Kidney (tissue), 14 donors: ENCODE results near the gene GRIP2. TPM values are rescaled to one million over a fixed set of nuclear protein-coding genes. Genes with fewer than 3 reads are reported as not detected.

ENCODE experiments used
- DNase-seq, 5 donors: peaks; one replicate each; pipeline ENCODE4 v3.0.0-alpha.2; 2013 to 2020
- FAIRE-seq: peaks from 2 replicates; lab custom pipeline; 2012; peaks lifted over from hg19 to GRCh38; lab: Jason Lieb, UNC
- H3K27ac ChIP-seq, 2 donors: one replicate each; pipeline ENCODE4 v1.7.0; 2013; ENCODE audit warnings: low read depth in 2 of 2, low read length in 2 of 2, inconsistent platforms in 1 of 2
- H3K27me3 ChIP-seq: one replicate; pipeline ENCODE4 v1.7.1; 2013; ENCODE audit warnings: low read length, inconsistent platforms; ENCODE audit not compliant: control insufficient read depth, insufficient read depth
- H3K36me3 ChIP-seq, 3 donors: one replicate each; pipeline versions ENCODE4 v1.7.0 to v1.7.1; 2013; ENCODE audit warnings: low read length in 3 of 3, control low read depth in 1 of 3, inconsistent platforms in 1 of 3; ENCODE audit not compliant: insufficient read depth in 3 of 3, control insufficient read depth in 2 of 3
- H3K4me1 ChIP-seq, 3 donors: one replicate each; pipeline versions ENCODE4 v1.7.0 to v1.7.1; 2013; ENCODE audit warnings: low read length in 3 of 3, inconsistent platforms in 1 of 3, low read depth in 1 of 3; ENCODE audit not compliant: control insufficient read depth in 2 of 3, insufficient read depth in 2 of 3
- H3K4me3 ChIP-seq, 3 donors: one replicate each; pipeline versions ENCODE4 v1.7.0 to v1.8.1; 2013; ENCODE audit warnings: low read length in 3 of 3, control low read depth in 1 of 3, inconsistent platforms in 1 of 3
- H3K9ac ChIP-seq, 3 donors: one replicate each; pipeline versions ENCODE4 v1.7.0 to v1.7.1; 2013; ENCODE audit warnings: low read length in 3 of 3, control low read depth in 1 of 3, inconsistent platforms in 1 of 3
- H3K9me3 ChIP-seq, 3 donors: one replicate each; pipeline versions ENCODE4 v1.7.0 to v1.7.1; 2013; ENCODE audit warnings: low read length in 3 of 3, control low read depth in 1 of 3, inconsistent platforms in 1 of 3; ENCODE audit not compliant: control insufficient read depth in 2 of 3, insufficient read depth in 1 of 3
- intact Hi-C: fragments of 100-400 bp; cut with DNase I; formaldehyde crosslinking; loops from one replicate; pipeline ENCODE4 v1.11.1; 2022
- polyA plus RNA-seq: library from polyadenylated mRNA; stranded (reverse); fragments of 350-450 nt; fragmentation: Illumina TruSeq; extraction: RNeasy Lipid Tissue Mini Kit (QIAGEN cat#74804); gene quantifications from one replicate; pipeline ENCODE4 v1.2.3, GENCODE V29; 2014; ENCODE audit warnings: low read depth, low replicate concordance; ENCODE audit not compliant: insufficient read depth
- total RNA-seq: library from RNA; stranded (reverse); fragmentation: NEBNext Ultra II Directional; extraction: Animal tissue kit (Norgen Biotek cat#: 25700); gene quantifications from one replicate; pipeline ENCODE4 v1.2.1, GENCODE V29; 2021
- TF ChIP-seq, protein P1 (sequence below): IDR thresholded peaks from 3 replicates; pipeline ENCODE4 v1.5.1; 2012; ENCODE audit warnings: mild to moderate bottlenecking, moderate library complexity, borderline replicate concordance; ENCODE audit not compliant: insufficient read depth; ENCODE audit errors: extremely low read depth
- donor health status: control.
- donor health status: control.
- donor health status: control.
- donor health status: control.
- donor health status: control.
- donor health status: DM: yes; HTN: yes; CAD: no.
- donor health status: Normal renal cell carcinoma (clear cell type).

The GRIP2 gene
- total and polyA plus RNA-seq, 2 donors from 2014 or later: 3.0 to 3.2 TPM

DNA sequence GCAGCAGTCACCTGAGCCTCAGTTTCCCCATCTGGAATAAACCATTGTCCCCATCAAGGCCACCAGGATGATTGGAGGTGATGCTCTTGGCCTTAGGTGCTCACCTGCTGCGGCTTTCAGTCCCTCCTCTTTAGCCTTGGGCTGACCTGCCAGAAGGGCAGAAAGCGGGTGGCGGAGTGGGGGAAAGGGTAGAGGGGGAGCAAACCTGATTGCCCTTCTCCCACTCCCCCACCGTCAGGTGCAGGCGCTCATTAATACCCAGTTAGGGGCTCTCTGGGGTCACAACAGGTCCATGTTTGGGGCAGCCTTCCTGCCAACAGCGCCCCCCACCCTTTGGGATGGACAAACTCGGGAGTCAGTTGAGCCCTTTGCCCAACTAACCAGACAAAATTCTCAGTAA lies 50.5 kb downstream of the GRIP2 start:
- Histone ChIP-seq H3K36me3 (peaks cover 0 to 5% (median 1%) of the 10 kb centered on the region in 3 donors), H3K27me3 (no peaks in the 10 kb centered on the region), H3K9ac (no peak overlapping the region), H3K4me3 (no peak overlapping the region), H3K4me1 (peaks cover 0 to 8% (median 0%) of the 10 kb centered on the region in 3 donors), H3K9me3 (no peaks in the 10 kb centered on the region), H3K27ac (no peak overlapping the region)
- TF ChIP-seq, protein P1, sequence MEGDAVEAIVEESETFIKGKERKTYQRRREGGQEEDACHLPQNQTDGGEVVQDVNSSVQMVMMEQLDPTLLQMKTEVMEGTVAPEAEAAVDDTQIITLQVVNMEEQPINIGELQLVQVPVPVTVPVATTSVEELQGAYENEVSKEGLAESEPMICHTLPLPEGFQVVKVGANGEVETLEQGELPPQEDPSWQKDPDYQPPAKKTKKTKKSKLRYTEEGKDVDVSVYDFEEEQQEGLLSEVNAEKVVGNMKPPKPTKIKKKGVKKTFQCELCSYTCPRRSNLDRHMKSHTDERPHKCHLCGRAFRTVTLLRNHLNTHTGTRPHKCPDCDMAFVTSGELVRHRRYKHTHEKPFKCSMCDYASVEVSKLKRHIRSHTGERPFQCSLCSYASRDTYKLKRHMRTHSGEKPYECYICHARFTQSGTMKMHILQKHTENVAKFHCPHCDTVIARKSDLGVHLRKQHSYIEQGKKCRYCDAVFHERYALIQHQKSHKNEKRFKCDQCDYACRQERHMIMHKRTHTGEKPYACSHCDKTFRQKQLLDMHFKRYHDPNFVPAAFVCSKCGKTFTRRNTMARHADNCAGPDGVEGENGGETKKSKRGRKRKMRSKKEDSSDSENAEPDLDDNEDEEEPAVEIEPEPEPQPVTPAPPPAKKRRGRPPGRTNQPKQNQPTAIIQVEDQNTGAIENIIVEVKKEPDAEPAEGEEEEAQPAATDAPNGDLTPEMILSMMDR: no peak
- intact Hi-C loops: no loop called here
- peak in 1 of 5 donors; percentile 39 for DNase-seq
- FAIRE-seq: no peak

DNA sequence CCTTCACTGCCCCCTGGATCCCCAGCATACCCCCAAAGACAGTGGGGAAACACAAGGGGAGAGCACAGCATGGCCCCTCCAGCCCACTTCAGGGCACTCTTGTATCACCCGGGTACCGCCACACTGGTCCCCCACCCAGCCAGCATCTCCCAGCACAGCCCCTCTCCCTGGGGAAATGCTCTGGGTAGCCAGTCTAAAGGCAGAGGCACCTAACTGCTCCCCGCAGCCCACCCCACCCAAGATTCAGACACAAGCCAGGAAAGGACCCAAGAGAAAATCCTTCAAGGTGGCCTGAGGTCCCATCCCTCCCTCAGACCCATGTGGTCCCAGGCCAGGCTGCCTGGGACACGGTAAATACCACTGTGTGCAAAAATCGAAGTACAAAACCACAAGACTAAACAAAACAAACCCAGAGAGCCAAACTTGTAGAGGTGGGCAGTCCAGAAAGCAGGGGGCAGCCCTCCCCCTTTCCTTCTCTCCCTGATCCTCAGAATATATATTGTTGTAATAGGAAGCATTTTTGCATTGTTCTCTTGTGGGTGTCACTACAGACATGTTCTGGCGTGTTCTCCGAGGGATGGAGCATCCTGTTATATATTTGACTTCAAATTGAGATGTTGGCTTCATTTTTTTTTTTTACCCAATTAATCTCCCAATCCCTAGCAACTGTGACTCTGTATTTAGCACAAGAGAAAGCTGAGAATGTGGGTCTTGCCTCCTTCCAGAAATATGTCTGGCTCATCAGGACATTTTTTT lies 51.7 kb downstream of the GRIP2 start:
- TF ChIP-seq, protein P1: no peak
- no peaks in the 10 kb centered on the region for H3K27me3 ChIP-seq
- H3K9me3 ChIP-seq: no peaks in the 10 kb centered on the region
- intact Hi-C loops: no loop called here
- DNase-seq (peak in 1 of 5 donors; percentile 47), FAIRE-seq (no peak)
- H3K4me1 ChIP-seq: peaks cover 0 to 8% (median 0%) of the 10 kb centered on the region in 3 donors
- no peak overlapping the region for H3K4me3 ChIP-seq
- no peak overlapping the region for H3K27ac ChIP-seq
- peaks cover 0 to 6% (median 6%) of the 10 kb centered on the region in 3 donors for H3K36me3 ChIP-seq
- no peak overlapping the region for H3K9ac ChIP-seq

DNA sequence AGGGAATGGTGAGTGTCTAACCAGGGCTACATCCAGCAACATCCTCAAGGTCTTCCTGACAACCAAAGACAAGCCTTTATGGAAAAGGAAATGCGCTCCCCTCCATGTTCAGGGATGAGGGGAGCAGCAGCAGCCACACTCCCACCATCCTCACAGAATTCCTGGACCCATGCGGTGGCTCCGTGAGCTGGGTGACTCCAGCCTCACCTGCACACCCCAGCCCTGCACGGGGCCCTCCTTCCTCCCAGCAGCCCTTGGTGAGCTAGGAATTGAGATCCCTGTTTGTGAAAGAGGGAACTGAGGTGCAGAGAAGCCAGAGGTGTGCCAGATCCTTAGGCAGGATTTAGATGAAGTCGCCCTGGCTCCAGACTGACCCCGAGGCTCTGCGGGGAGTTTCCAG lies 52.3 kb downstream of the GRIP2 start:
- FAIRE-seq (no peak), DNase-seq (no peak)
- Histone ChIP-seq H3K4me3 (no peak overlapping the region), H3K36me3 (peaks cover 0 to 9% (median 6%) of the 10 kb centered on the region in 3 donors), H3K27ac (peak overlapping the region in 1 of 2 donors; percentile 3), H3K27me3 (no peaks in the 10 kb centered on the region), H3K9me3 (no peaks in the 10 kb centered on the region), H3K4me1 (peaks cover 0 to 8% (median 0%) of the 10 kb centered on the region in 3 donors), H3K9ac (no peak overlapping the region)
- intact Hi-C loops: no loop called here
- TF ChIP-seq, protein P1: no peak
